B cell (primary cell): Measurements from ENCODE around the gene ITPR1. TPM values are rescaled to one million over a fixed set of nuclear protein-coding genes. Genes with fewer than 3 reads are reported as not detected.

ENCODE experiments used
- ATAC-seq: fragments of 200-7000 bp; cut with Tn5 transposase; one replicate; pipeline ENCODE4 v1.10.0; 2021; ENCODE audit warnings: low read depth, mild to moderate bottlenecking, moderate number of reproducible peaks, moderate library complexity
- CTCF ChIA-PET: fragments of 350-600 bp; sonication (Branson Sonifier 250); formaldehyde crosslinking; loops from one replicate; lab custom pipeline; 2021; ENCODE audit warnings: antibody characterized with exemption, inconsistent platforms; lab: Charles Lee
- POLR2A ChIA-PET: fragments of 350-600 bp; sonication (Branson Sonifier 250); formaldehyde crosslinking; loops from one replicate; lab custom pipeline; 2021; ENCODE audit warnings: antibody characterized with exemption; lab: Charles Lee
- DNase-seq: peaks from one replicate; pipeline ENCODE4 v3.0.0; 2013
- H2AFZ ChIP-seq: 2 replicates; pipeline ENCODE4 v1.6.1; 2012; ENCODE audit warnings: mild to moderate bottlenecking, low read depth, low read length; ENCODE audit not compliant: insufficient read depth, poor library complexity, severe bottlenecking
- H3K27ac ChIP-seq, 2 donors: 1 replicate in 1 of 2; 2 replicates in 1 of 2; pipeline ENCODE4 v1.5.1; 2012 to 2013; ENCODE audit warnings: low read length in 2 of 2, mild to moderate bottlenecking in 2 of 2, moderate library complexity in 1 of 2
- H3K27me3 ChIP-seq, 4 experiments: fragments of 200-600 bp in 1 of 4; sonication (generic) in 1 of 4; replicated peaks in 1 of 4; 1 replicate in 2 of 4; 2 replicates in 2 of 4; pipeline versions ENCODE4 v1.6.1 to v1.7.0; 2013 to 2016; ENCODE audit warnings: low read length in 3 of 4, mild to moderate bottlenecking in 2 of 4, mixed read lengths in 1 of 4, moderate library complexity in 1 of 4; ENCODE audit not compliant: insufficient read depth in 4 of 4, control insufficient read depth in 3 of 4; ENCODE audit errors: control extremely low read depth in 1 of 4
- H3K36me3 ChIP-seq, 2 experiments: replicated peaks in 1 of 2; 1 replicate in 1 of 2; 2 replicates in 1 of 2; pipeline versions ENCODE4 v1.6.1 to v1.7.1; 2013; ENCODE audit warnings: low read length in 1 of 2; ENCODE audit not compliant: insufficient read depth in 2 of 2, control insufficient read depth in 1 of 2; ENCODE audit errors: control extremely low read depth in 1 of 2, extremely low read depth in 1 of 2
- H3K4me1 ChIP-seq, 2 donors: fragments of 200-600 bp in 1 of 2; sonication (generic) in 1 of 2; 1 replicate in 1 of 2; 2 replicates in 1 of 2; pipeline versions ENCODE4 v1.5.1 to v1.6.1; 2013 to 2017; ENCODE audit warnings: low read length in 2 of 2; ENCODE audit not compliant: control insufficient read depth in 2 of 2, insufficient read depth in 2 of 2
- H3K4me2 ChIP-seq: replicated peaks from 2 replicates; pipeline ENCODE3; 2012; ENCODE audit warnings: mild to moderate bottlenecking, low read depth, low read length; ENCODE audit not compliant: poor library complexity, severe bottlenecking
- H3K4me3 ChIP-seq, 5 experiments: fragments of 200-600 bp in 1 of 5; sonication (generic) in 1 of 5; 1 replicate in 3 of 5; 2 replicates in 2 of 5; pipeline versions ENCODE4 v1.5.1 to v1.7.0; 2011 to 2016; ENCODE audit warnings: low read length in 4 of 5, mild to moderate bottlenecking in 4 of 5, low read depth in 2 of 5, control low read depth in 1 of 5, moderate library complexity in 1 of 5; ENCODE audit not compliant: insufficient read depth in 1 of 5; ENCODE audit errors: control extremely low read depth in 1 of 5, extremely low read depth in 1 of 5
- H3K79me2 ChIP-seq: fragments of 200-600 bp; sonication (generic); one replicate; pipeline ENCODE4 v1.6.0; 2016; ENCODE audit warnings: low read length; ENCODE audit not compliant: control insufficient read depth, insufficient read depth
- H3K9ac ChIP-seq: fragments of 200-600 bp; sonication (generic); 2 replicates; pipeline ENCODE4 v1.6.1; 2017; ENCODE audit warnings: mild to moderate bottlenecking, low read length, moderate library complexity
- H3K9me3 ChIP-seq, 3 donors: one replicate each; pipeline versions ENCODE4 v1.6.1 to v1.7.1; 2013; ENCODE audit warnings: low read length in 2 of 3; ENCODE audit not compliant: control insufficient read depth in 2 of 3, insufficient read depth in 1 of 3; ENCODE audit errors: control extremely low read depth in 1 of 3
- H4K20me1 ChIP-seq: 2 replicates; pipeline ENCODE4 v1.6.0; 2012; ENCODE audit warnings: mild to moderate bottlenecking, low read length; ENCODE audit not compliant: insufficient read depth, control insufficient read depth, poor library complexity, severe bottlenecking
- H3K27ac Mint-ChIP-seq: one replicate; pipeline ENCODE4 v1.8.0; 2021; ENCODE audit warnings: mixed read lengths
- H3K27me3 Mint-ChIP-seq: one replicate; pipeline ENCODE4 v1.8.0; 2021; ENCODE audit warnings: mixed read lengths
- H3K4me1 Mint-ChIP-seq: one replicate; pipeline ENCODE4 v1.8.0; 2021; ENCODE audit warnings: mixed read lengths
- H3K4me3 Mint-ChIP-seq: one replicate; pipeline ENCODE4 v1.8.0; 2021; ENCODE audit warnings: mixed read lengths
- H3K9me3 Mint-ChIP-seq: one replicate; pipeline ENCODE4 v1.8.0; 2022; ENCODE audit warnings: mixed read lengths; ENCODE audit not compliant: insufficient read depth
- EZH2 ChIP-seq: IDR thresholded peaks from 2 replicates; pipeline ENCODE4 v1.6.1; 2012; ENCODE audit warnings: borderline replicate concordance, low read depth, mild to moderate bottlenecking, moderate library complexity, low read length; ENCODE audit not compliant: insufficient read depth, poor library complexity, severe bottlenecking
- WGBS: methylation state at CpG from one replicate; pipeline ENCODE4 v1.1.5; 2013; ENCODE audit warnings: missing lambda C conversion rate; ENCODE audit not compliant: insufficient coverage; 5-methylcytosine and 5-hydroxymethylcytosine counted together
- intact Hi-C: fragments of 100-400 bp; cut with micrococcal nuclease; formaldehyde crosslinking; loops from one replicate; pipeline ENCODE4 v1.10.0; 2022
- polyA plus RNA-seq: library from polyadenylated mRNA; depleted of rRNA; stranded (reverse); fragments of >200 nt; gene quantifications from 2 replicates; pipeline ENCODE4 v1.2.3, GENCODE V29; 2012
- total RNA-seq, 2 donors: library from RNA; stranded (reverse); fragments of 120-200 nt in 1 of 2; gene quantifications; 1 replicate in 1 of 2; 2 replicates in 1 of 2; pipeline versions ENCODE4 v1.2.3 to v1.2.4, GENCODE V29; 2013 to 2022
- TF ChIP-seq, protein P1 (sequence below): fragments of 200-600 bp; IDR thresholded peaks from one replicate; pipeline ENCODE4 v1.8.0; 2022; ENCODE audit warnings: antibody characterized with exemption, mild to moderate bottlenecking

The ITPR1 gene
- total and polyA plus RNA-seq, 2 donors (not counting 1 experiment from before 2014, with no cell fraction given): 64.0 to 332 TPM

DNA sequence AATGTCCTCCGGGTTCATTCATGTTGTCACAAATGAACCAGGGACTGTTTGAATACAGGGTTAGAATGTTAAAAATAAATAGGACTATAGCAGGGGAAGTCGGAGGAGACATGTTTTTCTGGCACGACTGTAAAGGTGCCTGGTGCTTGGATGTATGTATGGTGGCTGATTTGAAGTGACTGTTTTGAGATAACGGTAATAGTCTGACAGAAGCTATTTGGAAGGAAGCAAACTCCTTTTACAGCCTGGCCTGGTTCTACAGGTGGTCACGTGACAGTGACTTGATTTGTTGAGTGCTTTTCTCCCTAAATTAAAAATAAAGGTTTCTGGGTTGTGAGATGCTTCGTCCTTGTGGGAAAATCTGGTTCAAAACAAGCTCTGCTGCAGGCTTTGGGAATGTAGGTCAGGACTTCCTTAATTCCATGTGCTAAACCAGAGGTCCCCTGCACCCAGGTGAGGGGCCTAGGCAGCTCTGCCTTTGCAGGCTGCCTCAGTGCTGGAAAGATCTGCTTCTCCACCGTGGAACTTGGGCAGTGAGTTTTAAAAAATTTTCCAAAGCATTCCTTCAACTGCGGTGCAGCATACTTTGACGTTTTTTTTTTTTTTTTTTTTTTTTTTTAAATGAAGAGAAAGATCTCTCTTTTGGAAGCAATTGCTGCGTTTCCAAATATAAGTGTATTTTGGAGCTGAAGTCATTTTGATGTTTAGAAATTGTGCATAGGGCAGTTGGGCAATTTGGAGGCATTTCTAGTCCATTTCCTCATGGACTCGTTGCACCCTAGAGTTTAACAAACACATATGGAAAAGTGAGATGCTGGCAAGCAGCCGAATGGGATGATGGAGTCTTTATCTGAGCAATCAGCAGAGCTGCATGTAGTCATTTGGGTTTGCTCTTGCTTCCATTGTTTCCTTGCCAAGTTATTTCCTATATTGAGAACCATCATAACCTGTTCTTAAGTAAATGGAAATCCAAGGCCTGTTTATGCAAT lies 30.9 kb downstream of the ITPR1 start:
- H3K9ac ChIP-seq: no peak overlapping the region
- ChIA-PET POLR2A (no interaction called here), CTCF (interaction anchor here (1.3 kb wide), 1 partner anchor 13 kb away, joined by 3 read pairs; no protein-coding TSS in a partner anchor)
- no peaks in the 10 kb centered on the region for H3K27me3 ChIP-seq
- peaks cover 100% of the 10 kb centered on the region for H3K79me2 ChIP-seq
- ATAC-seq: no peak
- intact Hi-C loops: loop anchor here (2.0 kb wide), 1 partner anchor 13 kb away; no protein-coding TSS in a partner anchor
- H3K4me1 ChIP-seq: peaks cover 28 to 50% of the 10 kb centered on the region in 2 donors
- H3K27ac ChIP-seq: no peak overlapping the region
- Mint-ChIP-seq H3K27ac (peak overlapping the region; percentile 17), H3K4me1 (peaks cover 73% of the 10 kb centered on the region), H3K4me3 (peak overlapping the region; percentile 21), H3K27me3 (no peaks in the 10 kb centered on the region), H3K9me3 (no peaks in the 10 kb centered on the region)
- no peak overlapping the region for H3K4me3 ChIP-seq
- H3K36me3 ChIP-seq: peaks cover 2 to 69% of the 10 kb centered on the region in 2 experiments
- peak overlapping the region; percentile 47 for H3K4me2 ChIP-seq
- no peaks in the 10 kb centered on the region for H3K9me3 ChIP-seq
- H2AFZ ChIP-seq: no peak overlapping the region
- no peak for DNase-seq
- TF ChIP-seq, protein P1, sequence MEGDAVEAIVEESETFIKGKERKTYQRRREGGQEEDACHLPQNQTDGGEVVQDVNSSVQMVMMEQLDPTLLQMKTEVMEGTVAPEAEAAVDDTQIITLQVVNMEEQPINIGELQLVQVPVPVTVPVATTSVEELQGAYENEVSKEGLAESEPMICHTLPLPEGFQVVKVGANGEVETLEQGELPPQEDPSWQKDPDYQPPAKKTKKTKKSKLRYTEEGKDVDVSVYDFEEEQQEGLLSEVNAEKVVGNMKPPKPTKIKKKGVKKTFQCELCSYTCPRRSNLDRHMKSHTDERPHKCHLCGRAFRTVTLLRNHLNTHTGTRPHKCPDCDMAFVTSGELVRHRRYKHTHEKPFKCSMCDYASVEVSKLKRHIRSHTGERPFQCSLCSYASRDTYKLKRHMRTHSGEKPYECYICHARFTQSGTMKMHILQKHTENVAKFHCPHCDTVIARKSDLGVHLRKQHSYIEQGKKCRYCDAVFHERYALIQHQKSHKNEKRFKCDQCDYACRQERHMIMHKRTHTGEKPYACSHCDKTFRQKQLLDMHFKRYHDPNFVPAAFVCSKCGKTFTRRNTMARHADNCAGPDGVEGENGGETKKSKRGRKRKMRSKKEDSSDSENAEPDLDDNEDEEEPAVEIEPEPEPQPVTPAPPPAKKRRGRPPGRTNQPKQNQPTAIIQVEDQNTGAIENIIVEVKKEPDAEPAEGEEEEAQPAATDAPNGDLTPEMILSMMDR: no peak
- TF ChIP-seq EZH2: no peak
- WGBS: 83% methylated on average over 7 of the region's 12 CpGs
- H4K20me1 ChIP-seq: peaks cover 100% of the 10 kb centered on the region
